Liver (tissue), 9 donors: ENCODE measurements around the gene ATP6V0A4. TPM values are rescaled to one million over a fixed set of nuclear protein-coding genes. Genes with fewer than 3 reads are reported as not detected.

Experiments
- DNase-seq: peaks from one replicate; pipeline ENCODE4 v3.0.0-alpha.2; 2017; ENCODE audit warnings: low spot score
- H3K27ac ChIP-seq, 2 donors: one replicate each; pipeline ENCODE4 v1.7.0; 2013; ENCODE audit warnings: inconsistent platforms in 2 of 2, low read length in 2 of 2, control low read depth in 1 of 2, low read depth in 1 of 2, mild to moderate bottlenecking in 1 of 2
- H3K27me3 ChIP-seq, 4 donors: one replicate each; pipeline versions ENCODE4 v1.6.1 to v1.7.0; 2013; ENCODE audit warnings: low read length in 3 of 4, inconsistent platforms in 1 of 4, mild to moderate bottlenecking in 1 of 4, moderate library complexity in 1 of 4; ENCODE audit not compliant: control insufficient read depth in 4 of 4, insufficient read depth in 4 of 4
- H3K36me3 ChIP-seq, 4 donors: one replicate each; pipeline versions ENCODE4 v1.6.1 to v1.7.0; 2013; ENCODE audit warnings: low read length in 3 of 4, mild to moderate bottlenecking in 3 of 4, low read depth in 1 of 4, moderate library complexity in 1 of 4; ENCODE audit not compliant: control insufficient read depth in 4 of 4, insufficient read depth in 3 of 4
- H3K4me1 ChIP-seq, 4 donors: one replicate each; pipeline versions ENCODE4 v1.6.1 to v1.7.0; 2013; ENCODE audit warnings: low read length in 3 of 4, mild to moderate bottlenecking in 3 of 4, moderate library complexity in 1 of 4; ENCODE audit not compliant: control insufficient read depth in 4 of 4, insufficient read depth in 4 of 4
- H3K4me3 ChIP-seq, 3 donors: one replicate each; pipeline versions ENCODE4 v1.6.1 to v1.7.0; 2013; ENCODE audit warnings: low read length in 3 of 3, control low read depth in 1 of 3, low read depth in 1 of 3, mild to moderate bottlenecking in 1 of 3
- H3K9ac ChIP-seq, 2 donors: one replicate each; pipeline ENCODE4 v1.7.0; 2013; ENCODE audit warnings: low read length in 2 of 2, mild to moderate bottlenecking in 2 of 2, moderate library complexity in 2 of 2, control low read depth in 1 of 2, low read depth in 1 of 2
- H3K9me3 ChIP-seq, 4 donors: one replicate each; pipeline versions ENCODE4 v1.6.1 to v1.7.0; 2013; ENCODE audit warnings: low read length in 3 of 4; ENCODE audit not compliant: control insufficient read depth in 4 of 4
- ATF3 ChIP-seq: IDR thresholded peaks from 2 replicates; pipeline ENCODE4 v1.6.1; 2016; ENCODE audit warnings: antibody characterized with exemption
- EGR1 ChIP-seq, 2 donors: IDR thresholded peaks; 2 replicates each; pipeline ENCODE4 v1.6.1; 2016 to 2018; ENCODE audit warnings: antibody characterized with exemption in 2 of 2, low read depth in 2 of 2
- FOXA2 ChIP-seq: IDR thresholded peaks from 2 replicates; pipeline ENCODE4 v1.6.1; 2016; ENCODE audit warnings: antibody characterized with exemption
- GABPA ChIP-seq, 2 donors: IDR thresholded peaks in 1 of 2; conservative IDR thresholded peaks in 1 of 2; 2 replicates each; pipeline ENCODE4 v1.6.1; 2016; ENCODE audit warnings: antibody characterized with exemption in 2 of 2, mild to moderate bottlenecking in 1 of 2, moderate library complexity in 1 of 2
- HNF4G ChIP-seq: IDR thresholded peaks from 2 replicates; pipeline ENCODE4 v1.6.1; 2016; ENCODE audit warnings: antibody characterized with exemption
- JUND ChIP-seq, 2 donors: IDR thresholded peaks; 2 replicates each; pipeline ENCODE4 v1.6.1; 2016; ENCODE audit warnings: antibody characterized with exemption in 2 of 2
- NR2F2 ChIP-seq: IDR thresholded peaks from 2 replicates; pipeline ENCODE4 v1.6.1; 2016; ENCODE audit warnings: antibody characterized with exemption
- RAD21 ChIP-seq, 2 donors: IDR thresholded peaks; 2 replicates each; pipeline ENCODE4 v1.6.1; 2016; ENCODE audit warnings: antibody characterized with exemption in 2 of 2, mild to moderate bottlenecking in 2 of 2
- REST ChIP-seq: IDR thresholded peaks from 2 replicates; pipeline ENCODE4 v1.6.1; 2016; ENCODE audit warnings: antibody characterized with exemption, mild to moderate bottlenecking
- RXRA ChIP-seq, 2 donors: IDR thresholded peaks; 2 replicates each; pipeline ENCODE4 v1.6.1; 2017 to 2018; ENCODE audit warnings: antibody characterized with exemption in 2 of 2, mild to moderate bottlenecking in 1 of 2
- SP1 ChIP-seq: IDR thresholded peaks from 2 replicates; pipeline ENCODE4 v1.6.1; 2018; ENCODE audit warnings: antibody characterized with exemption, mild to moderate bottlenecking
- ZBTB33 ChIP-seq: IDR thresholded peaks from 2 replicates; pipeline ENCODE4 v1.6.1; 2016; ENCODE audit warnings: antibody characterized with exemption
- WGBS: extraction: QIAGEN DNeasy Blood & Tissue Kit; methylation state at CpG from one replicate; pipeline ENCODE4 v1.1.7; 2013; 5-methylcytosine and 5-hydroxymethylcytosine counted together
- polyA plus RNA-seq, 2 donors: library from polyadenylated mRNA; stranded (reverse) in 1 of 2; unstranded in 1 of 2; fragments of 200-250 nt in 1 of 2; fragments of >200 nt in 1 of 2; fragmentation: Nextera tagmentation in 1 of 2; extraction: Ambion mirVana in 1 of 2; gene quantifications; one replicate each; pipeline versions ENCODE4 v1.2.1 to v1.2.3, GENCODE V29; 2013 to 2015
- total RNA-seq, 2 donors: library from RNA; depleted of rRNA; stranded (reverse); fragments of >200 nt; gene quantifications; one replicate each; pipeline ENCODE4 v1.2.3, GENCODE V29; 2014
- TF ChIP-seq, protein P1 (sequence below): IDR thresholded peaks from 2 replicates; pipeline ENCODE4 v1.6.1; 2016; ENCODE audit warnings: antibody characterized with exemption
- donor health status: healthy.
- donor health status: healthy.
- donor health status: healthy.
- donor health status: healthy.
- donor health status: healthy.

The ATP6V0A4 gene
- total and polyA plus RNA-seq, 4 donors = not detected

DNA sequence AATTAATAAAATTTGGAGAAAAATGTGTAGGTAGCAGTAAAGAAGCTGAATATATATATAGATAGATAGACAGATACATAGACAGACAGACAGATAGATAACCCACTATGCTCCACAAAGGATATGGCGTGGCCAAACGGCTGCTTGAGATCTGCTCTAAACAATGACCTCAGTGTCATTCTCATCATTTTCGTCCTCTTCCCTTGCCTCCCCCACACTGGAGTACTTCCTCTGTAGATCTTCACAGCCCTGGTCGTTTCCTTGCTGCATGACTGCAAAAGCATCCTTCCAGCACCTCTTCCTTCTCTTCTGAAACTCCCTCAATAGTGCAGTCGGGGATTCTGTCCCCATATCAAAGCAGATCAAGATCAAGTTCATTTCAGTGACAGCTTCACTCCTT, 35.6 kb upstream of the ATP6V0A4 start:
- no peak for DNase-seq
- peaks cover 0 to 3% (median 0%) of the 10 kb centered on the region in 4 donors for H3K27me3 ChIP-seq
- no peaks in the 10 kb centered on the region for H3K4me1 ChIP-seq
- no peak overlapping the region for H3K4me3 ChIP-seq
- no peaks in the 10 kb centered on the region for H3K9me3 ChIP-seq
- 63% methylated on average over 5 of the region's 5 CpGs for WGBS
- TF ChIP-seq EGR1 (IDR thresholded peaks at IDR 0.05; ENCODE audit: low read depth in 2 of 2) (no peak), RAD21 (IDR thresholded peaks at IDR 0.05) (no peak), HNF4G (no peak), GABPA (IDR thresholded peaks at IDR 0.05 in 1 of 2, conservative IDR thresholded peaks at IDR 0.05 in 1 of 2) (no peak), REST (no peak), ZBTB33 (no peak), SP1 (no peak), ATF3 (no peak), JUND (IDR thresholded peaks at IDR 0.05) (no peak), FOXA2 (no peak)
- TF ChIP-seq, protein P1, sequence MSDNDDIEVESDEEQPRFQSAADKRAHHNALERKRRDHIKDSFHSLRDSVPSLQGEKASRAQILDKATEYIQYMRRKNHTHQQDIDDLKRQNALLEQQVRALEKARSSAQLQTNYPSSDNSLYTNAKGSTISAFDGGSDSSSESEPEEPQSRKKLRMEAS = no peak
- H3K27ac ChIP-seq = no peak overlapping the region
- H3K36me3 ChIP-seq = no peaks in the 10 kb centered on the region
- H3K9ac ChIP-seq = no peak overlapping the region

GRCh38 chr7:138832966-138833365, 35.0 kb upstream of the ATP6V0A4 start:
- WGBS = 90% methylated on average over 10 of the region's 10 CpGs
- no peak overlapping the region for H3K27ac ChIP-seq
- no peaks in the 10 kb centered on the region for H3K4me1 ChIP-seq
- H3K9ac ChIP-seq = no peak overlapping the region
- H3K36me3 ChIP-seq = no peaks in the 10 kb centered on the region
- H3K27me3 ChIP-seq = peaks cover 0 to 3% (median 0%) of the 10 kb centered on the region in 4 donors
- TF ChIP-seq REST = no peak
- no peak for TF ChIP-seq NR2F2
- TF ChIP-seq ZBTB33 = no peak
- no peak for TF ChIP-seq RXRA (IDR thresholded peaks at IDR 0.05)
- TF ChIP-seq, protein P1 = no peak
- DNase-seq = no peak
- no peaks in the 10 kb centered on the region for H3K9me3 ChIP-seq
- H3K4me3 ChIP-seq = no peak overlapping the region
